Sciatic nerve (tissue), 2 donors: ENCODE data around the gene NRCAM. TPM values are rescaled to one million over a fixed set of nuclear protein-coding genes. Genes with fewer than 3 reads are reported as not detected.
"Not testable (repeated sequence)": the region's sequence is repeated elsewhere in the genome, so short reads cannot be mapped to it uniquely, and the experiment has no call there.

ENCODE experiments used
- ATAC-seq: fragments of 200-7000 bp; cut with Tn5 transposase; one replicate; pipeline ENCODE4 v1.9.1; 2020; ENCODE audit warnings: mild to moderate bottlenecking, moderate library complexity
- DNase-seq: peaks from one replicate; pipeline ENCODE4 v3.0.0-alpha.2; 2020; ENCODE audit warnings: low spot score
- intact Hi-C: fragments of 100-400 bp; cut with DNase I; formaldehyde crosslinking; loops from one replicate; pipeline ENCODE4 v1.14.2; 2022
- total RNA-seq: library from RNA; stranded (reverse); fragmentation: NEBNext Ultra II Directional; extraction: Animal tissue kit (Norgen Biotek cat#: 25700); gene quantifications from one replicate; pipeline ENCODE4 v1.2.1, GENCODE V29; 2021
- donor health status: DM: no; HTN: no; CAD: no.
- donor health status: DM: no; HTN: no; CAD: no.

Gene NRCAM
- total RNA-seq, 1 donor from 2014 or later: 17.4 TPM

GRCh38 chr7:108408296-108408991 lies 47.8 kb downstream of the NRCAM start:
- intact Hi-C loops: no loop called here
- DNase-seq: no peak

GRCh38 chr7:108407676-108408075 lies 48.6 kb downstream of the NRCAM start:
- DNase-seq (no peak), ATAC-seq (no peak)
- intact Hi-C loops: no loop called here

More at GRCh38 chr7:108408296-108408991, 47.8 kb downstream of the NRCAM start:
- ATAC-seq: no peak

GRCh38 chr7:108406222-108406890 lies 49.9 kb downstream of the NRCAM start:
- intact Hi-C loops: no loop called here
- DNase-seq (no peak), ATAC-seq (no peak)

- intact Hi-C loops: no loop called here
- DNase-seq (no peak), ATAC-seq (no peak)
Measured at GRCh38 chr7:108404509-108405420, 51.5 kb downstream of the NRCAM start.

GRCh38 chr7:108403597-108404217 lies 52.5 kb downstream of the NRCAM start:
- ATAC-seq (no peak), DNase-seq (no peak)
- intact Hi-C loops: no loop called here

GRCh38 chr7:108402865-108403264 lies 53.4 kb downstream of the NRCAM start:
- intact Hi-C loops: no loop called here
- DNase-seq: no peak
- ATAC-seq: no peak

- ATAC-seq (no peak), DNase-seq (no peak)
- intact Hi-C loops: no loop called here
Measured at GRCh38 chr7:108396080-108396479, 60.2 kb downstream of the NRCAM start.

GRCh38 chr7:108395426-108395825 lies 60.8 kb downstream of the NRCAM start:
- intact Hi-C loops: no loop called here

GRCh38 chr7:108393097-108393496 lies 63.1 kb downstream of the NRCAM start:
- ATAC-seq, DNase-seq, intact Hi-C loops: not testable (repeated sequence)

More at GRCh38 chr7:108395426-108395825, 60.8 kb downstream of the NRCAM start:
- no peak for DNase-seq
- no peak for ATAC-seq

- DNase-seq, ATAC-seq, intact Hi-C loops: not testable (repeated sequence)
Measured at GRCh38 chr7:108387686-108388085, 68.5 kb downstream of the NRCAM start.

- ATAC-seq (no peak), DNase-seq (no peak)
- intact Hi-C loops: no loop called here
Measured at GRCh38 chr7:108385834-108386422, 70.3 kb downstream of the NRCAM start.

- intact Hi-C loops: no loop called here
- DNase-seq: no peak
- no peak for ATAC-seq
Measured at GRCh38 chr7:108384716-108385483, 71.3 kb downstream of the NRCAM start.

GRCh38 chr7:108382932-108383331 lies 73.3 kb downstream of the NRCAM start:
- DNase-seq: no peak
- intact Hi-C loops: no loop called here
- ATAC-seq: no peak

GRCh38 chr7:108380517-108380916 lies 75.7 kb downstream of the NRCAM start:
- no peak for ATAC-seq
- intact Hi-C loops: no loop called here
- DNase-seq: no peak

- no peak for DNase-seq
- intact Hi-C loops: no loop called here
- no peak for ATAC-seq
Measured at GRCh38 chr7:108376206-108376605, 80.0 kb downstream of the NRCAM start.

GRCh38 chr7:108375668-108376067 lies 80.6 kb downstream of the NRCAM start:
- no peak for ATAC-seq
- intact Hi-C loops: no loop called here

GRCh38 chr7:108374899-108375298 lies 81.3 kb downstream of the NRCAM start:
- intact Hi-C loops: no loop called here
- ATAC-seq (no peak), DNase-seq (no peak)

More at GRCh38 chr7:108375668-108376067, 80.6 kb downstream of the NRCAM start:
- no peak for DNase-seq

GRCh38 chr7:108372618-108373017 lies 83.6 kb downstream of the NRCAM start:
- intact Hi-C loops: no loop called here
- DNase-seq: no peak
- ATAC-seq: no peak
